Transverse colon (tissue), 4 donors: ENCODE results near the gene SORCS3. TPM values are rescaled to one million over a fixed set of nuclear protein-coding genes. Genes with fewer than 3 reads are reported as not detected.

Experiments used
- DNase-seq: peaks from one replicate; pipeline ENCODE4 v3.0.0-alpha.2; 2019
- H3K27ac ChIP-seq, 4 donors: fragments of 200-600 bp; sonication (generic); 2 replicates each; pipeline ENCODE4 v1.5.1; 2016 to 2018; ENCODE audit warnings: inconsistent platforms in 4 of 4
- H3K27me3 ChIP-seq: fragments of 200-600 bp; sonication (generic); 2 replicates; pipeline ENCODE4 v1.5.1; 2017; ENCODE audit warnings: inconsistent platforms
- H3K36me3 ChIP-seq, 4 donors: fragments of 200-600 bp; sonication (generic); 2 replicates each; pipeline ENCODE4 v1.5.1; 2017 to 2019; ENCODE audit warnings: inconsistent platforms in 4 of 4
- H3K4me1 ChIP-seq, 4 donors: fragments of 200-600 bp; sonication (generic); 2 replicates each; pipeline ENCODE4 v1.5.1; 2017 to 2020; ENCODE audit warnings: inconsistent platforms in 4 of 4
- H3K4me3 ChIP-seq, 4 donors: fragments of 200-600 bp; sonication (generic); 1 replicate in 1 of 4; 2 replicates in 3 of 4; pipeline versions ENCODE4 v1.5.1 to v1.6.1; 2017 to 2019; ENCODE audit warnings: inconsistent platforms in 4 of 4
- H3K9me3 ChIP-seq, 2 donors: fragments of 200-600 bp; sonication (generic); 2 replicates each; pipeline ENCODE4 v1.5.1; 2017 to 2019; ENCODE audit warnings: inconsistent platforms in 2 of 2
- EP300 ChIP-seq: sonication (generic); formaldehyde crosslinking; IDR thresholded peaks from one replicate; pipeline ENCODE4 v1.6.1; 2017; ENCODE audit warnings: antibody characterized with exemption, low read depth
- POLR2A ChIP-seq: fragments of 450-650 bp; IDR thresholded peaks from one replicate; pipeline ENCODE4 v1.6.1; 2016; ENCODE audit warnings: antibody characterized with exemption, mild to moderate bottlenecking, moderate library complexity
- POLR2AphosphoS5 ChIP-seq, 3 donors: sonication (generic); formaldehyde crosslinking; IDR thresholded peaks; one replicate each; pipeline ENCODE4 v1.6.1; 2016; ENCODE audit warnings: antibody characterized with exemption in 3 of 3
- WGBS, 2 donors: methylation state at CpG; one replicate each; pipeline ENCODE4 v1.1.5; 2018; ENCODE audit warnings: low coverage in 1 of 2; 5-methylcytosine and 5-hydroxymethylcytosine counted together
- in situ Hi-C, 4 donors: fragments of 200-750 bp; cut with MboI; loops; one replicate each; pipeline versions ENCODE4 v1.15.0 to v1.15.1; 2017; ENCODE audit warnings: low sequenced_read_pairs in 3 of 4, low pct_ligation_motif_present in 1 of 4, low pct_unique_long_range_greater_than_20kb in 1 of 4
- intact Hi-C: fragments of 100-400 bp; cut with DNase I; formaldehyde crosslinking; loops from one replicate; pipeline ENCODE4 v1.15.1; 2023; ENCODE audit warnings: low total_unique reads
- total RNA-seq, 4 donors: library from RNA; depleted of rRNA; stranded (reverse); fragments of >200 nt; gene quantifications; one replicate each; pipeline ENCODE4 v1.1.0, GENCODE V29; 2016
- TF ChIP-seq, protein P1 (sequence below), 5 experiments: fragments of 200-600 bp in 3 of 5; fragments of 450-650 bp in 2 of 5; sonication (generic) in 3 of 5; IDR thresholded peaks; 1 replicate in 2 of 5; 2 replicates in 3 of 5; pipeline ENCODE4 v1.5.1; 2016 to 2017; ENCODE audit warnings: antibody characterized with exemption in 5 of 5, inconsistent platforms in 3 of 5, mild to moderate bottlenecking in 2 of 5, moderate library complexity in 1 of 5

The SORCS3 gene
- total RNA-seq, 4 donors from 2014 or later: 0.14 to 0.32 TPM; not detected in 2

DNA sequence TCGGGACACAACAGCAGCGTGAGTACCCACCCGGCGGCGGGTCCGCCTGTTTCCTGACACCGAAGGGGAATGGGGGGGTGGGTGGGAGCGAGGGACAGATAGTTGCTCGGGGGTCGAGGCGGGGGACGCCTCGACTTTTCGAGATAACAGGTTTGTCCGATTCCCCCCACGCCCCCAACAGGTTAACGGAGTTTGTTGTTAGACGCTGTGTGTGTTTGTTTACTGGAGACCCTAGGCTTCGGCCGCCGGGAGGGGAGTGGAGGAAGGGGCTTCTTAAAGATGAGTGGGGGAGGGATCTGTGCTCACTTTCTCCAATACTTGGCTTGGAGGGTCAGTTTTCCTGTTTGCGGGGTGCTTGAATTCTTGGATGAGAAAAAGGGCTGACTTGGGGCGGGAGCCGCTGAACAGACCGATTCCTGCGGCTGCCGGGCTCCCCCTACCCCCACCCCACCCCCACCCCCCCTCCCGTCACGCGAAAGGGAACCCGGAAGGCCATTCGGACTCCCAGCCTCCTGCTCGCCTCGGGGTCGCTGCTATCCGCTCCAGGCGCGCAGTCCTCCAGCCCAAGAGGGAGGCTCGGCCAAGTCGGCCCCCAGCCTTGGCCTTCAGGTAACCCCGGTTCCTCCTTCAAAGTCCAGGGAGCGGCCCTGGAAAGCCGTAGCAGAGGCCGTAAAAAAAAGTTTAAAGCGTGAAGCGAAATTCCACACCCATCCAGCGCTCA is 1.0 kb downstream of the SORCS3 start:
- in situ Hi-C loops (no loop called here), intact Hi-C loops (no loop called here)
- Histone ChIP-seq H3K27ac (no peak overlapping the region), H3K36me3 (no peaks in the 10 kb centered on the region), H3K27me3 (peaks cover 68% of the 10 kb centered on the region), H3K9me3 (no peaks in the 10 kb centered on the region), H3K4me3 (peak overlapping the region in 3 of 4 donors; percentile 11 to 28 (median 14)), H3K4me1 (peaks cover 0 to 16% (median 2%) of the 10 kb centered on the region in 4 donors)
- no peak for DNase-seq
- 12 to 18% methylated on average over 5 to 38 of the region's 47 CpGs for WGBS, 2 donors
- TF ChIP-seq, protein P1, sequence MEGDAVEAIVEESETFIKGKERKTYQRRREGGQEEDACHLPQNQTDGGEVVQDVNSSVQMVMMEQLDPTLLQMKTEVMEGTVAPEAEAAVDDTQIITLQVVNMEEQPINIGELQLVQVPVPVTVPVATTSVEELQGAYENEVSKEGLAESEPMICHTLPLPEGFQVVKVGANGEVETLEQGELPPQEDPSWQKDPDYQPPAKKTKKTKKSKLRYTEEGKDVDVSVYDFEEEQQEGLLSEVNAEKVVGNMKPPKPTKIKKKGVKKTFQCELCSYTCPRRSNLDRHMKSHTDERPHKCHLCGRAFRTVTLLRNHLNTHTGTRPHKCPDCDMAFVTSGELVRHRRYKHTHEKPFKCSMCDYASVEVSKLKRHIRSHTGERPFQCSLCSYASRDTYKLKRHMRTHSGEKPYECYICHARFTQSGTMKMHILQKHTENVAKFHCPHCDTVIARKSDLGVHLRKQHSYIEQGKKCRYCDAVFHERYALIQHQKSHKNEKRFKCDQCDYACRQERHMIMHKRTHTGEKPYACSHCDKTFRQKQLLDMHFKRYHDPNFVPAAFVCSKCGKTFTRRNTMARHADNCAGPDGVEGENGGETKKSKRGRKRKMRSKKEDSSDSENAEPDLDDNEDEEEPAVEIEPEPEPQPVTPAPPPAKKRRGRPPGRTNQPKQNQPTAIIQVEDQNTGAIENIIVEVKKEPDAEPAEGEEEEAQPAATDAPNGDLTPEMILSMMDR (IDR thresholded peaks at IDR 0.05): no peak
- TF ChIP-seq POLR2A (no peak), EP300 (no peak), POLR2AphosphoS5 (IDR thresholded peaks at IDR 0.05) (no peak)

DNA sequence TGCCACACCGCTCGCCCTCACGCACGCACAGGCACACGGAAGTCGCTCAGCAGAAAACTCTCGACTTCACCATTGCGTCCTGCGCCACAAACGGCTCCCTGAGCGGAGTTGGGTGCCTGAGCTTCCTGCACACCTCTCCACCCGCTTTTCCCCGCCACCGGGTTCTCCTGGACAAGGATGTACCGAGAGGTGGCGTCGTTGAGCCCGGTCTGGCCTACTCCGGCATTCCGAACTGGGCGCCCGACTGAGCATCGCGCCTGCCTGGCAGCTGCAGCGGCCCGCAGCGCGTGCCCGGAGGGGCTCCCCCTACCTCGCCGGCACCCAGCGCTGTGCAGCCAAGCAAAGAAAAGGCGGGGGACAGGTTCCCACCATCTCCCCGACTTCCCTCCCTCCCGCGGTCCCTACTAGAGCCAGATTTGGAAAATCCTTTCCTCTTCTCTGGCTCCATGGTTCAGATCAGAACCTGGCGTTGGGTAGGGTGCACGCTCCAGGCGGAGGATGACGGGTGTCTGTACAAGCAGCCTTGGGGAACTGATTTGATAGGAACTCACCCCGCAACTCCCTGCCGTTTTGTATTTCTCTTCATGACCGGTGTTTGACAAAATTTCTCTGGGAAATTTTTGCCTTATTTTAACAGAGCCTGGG is 1.7 kb downstream of the SORCS3 start:
- WGBS, 2 donors: 21% methylated on average over 43 of the region's 43 CpGs; no CpG with 5 or more reads in 1 of the 2 donors
- DNase-seq: no peak
- intact Hi-C loops (no loop called here), in situ Hi-C loops (no loop called here)
- Histone ChIP-seq H3K4me1 (peaks cover 0 to 16% (median 2%) of the 10 kb centered on the region in 4 donors), H3K27me3 (peaks cover 67% of the 10 kb centered on the region), H3K9me3 (no peaks in the 10 kb centered on the region), H3K27ac (no peak overlapping the region), H3K4me3 (peak overlapping the region in 2 of 4 donors; percentile 11 to 28), H3K36me3 (no peaks in the 10 kb centered on the region)
- no peak for TF ChIP-seq EP300
- TF ChIP-seq, protein P1 (IDR thresholded peaks at IDR 0.05): peak in 2 of 5 experiments; percentile 15 to 20

GRCh38 chr10:104643303-104643663 is 2.2 kb downstream of the SORCS3 start:
- Histone ChIP-seq H3K36me3 (no peaks in the 10 kb centered on the region), H3K27ac (no peak overlapping the region), H3K4me3 (no peak overlapping the region), H3K4me1 (peaks cover 0 to 16% (median 2%) of the 10 kb centered on the region in 4 donors), H3K9me3 (no peaks in the 10 kb centered on the region), H3K27me3 (peaks cover 62% of the 10 kb centered on the region)
- TF ChIP-seq POLR2A (no peak), EP300 (no peak), POLR2AphosphoS5 (IDR thresholded peaks at IDR 0.05) (no peak)
- TF ChIP-seq, protein P1 (IDR thresholded peaks at IDR 0.05): no peak
- in situ Hi-C loops (no loop called here), intact Hi-C loops (no loop called here)
- DNase-seq: no peak
- 87% methylated on average over 11 of the region's 11 CpGs; no CpG with 5 or more reads in 1 of the 2 donors for WGBS, 2 donors

DNA sequence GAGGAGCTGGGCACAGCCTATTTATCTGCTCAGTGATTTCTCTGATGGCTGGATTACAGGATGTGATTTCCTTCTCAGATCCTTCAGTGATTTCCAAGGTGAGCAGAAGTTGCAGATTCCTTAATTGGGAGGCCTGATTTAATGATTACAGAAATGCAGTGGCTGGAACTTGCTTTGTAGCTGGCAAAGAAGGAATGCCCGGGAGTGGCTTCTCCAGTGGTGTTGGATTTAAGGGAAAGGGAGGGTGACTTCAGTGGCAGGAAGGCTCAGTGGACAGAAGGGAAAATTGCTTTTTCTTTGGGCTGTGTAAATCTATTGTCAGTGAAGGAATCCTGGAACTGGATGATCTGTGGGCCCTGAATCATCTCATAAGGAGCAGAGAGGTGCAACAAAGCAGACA is 5.1 kb downstream of the SORCS3 start:
- TF ChIP-seq POLR2A (no peak), EP300 (no peak), POLR2AphosphoS5 (IDR thresholded peaks at IDR 0.05) (no peak)
- TF ChIP-seq, protein P1 (IDR thresholded peaks at IDR 0.05): no peak
- Histone ChIP-seq H3K4me1 (peaks cover 0 to 7% (median 2%) of the 10 kb centered on the region in 4 donors), H3K4me3 (no peak overlapping the region), H3K27ac (no peak overlapping the region), H3K27me3 (peaks cover 34% of the 10 kb centered on the region), H3K9me3 (no peaks in the 10 kb centered on the region), H3K36me3 (no peaks in the 10 kb centered on the region)
- 70 to 75% methylated on average over 1 of the region's 1 CpG for WGBS, 2 donors
- no peak for DNase-seq
- intact Hi-C loops (no loop called here), in situ Hi-C loops (no loop called here)
